MM.1S (cell line): ENCODE data around the gene MORN4.

ENCODE experiments used
- DNase-seq: peaks from one replicate; pipeline ENCODE4 v3.0.0-alpha.2; 2015
- H2AFZ ChIP-seq: fragments of 300-600 bp; sonication (generic); 2 replicates; pipeline ENCODE4 v1.6.0; 2016; ENCODE audit warnings: antibody characterized with exemption, low read length
- H3F3A ChIP-seq: fragments of 300-600 bp; sonication (generic); 2 replicates; pipeline ENCODE4 v1.6.1; 2016; ENCODE audit warnings: mild to moderate bottlenecking, antibody characterized with exemption, low read length, moderate library complexity, mixed read lengths; ENCODE audit not compliant: insufficient read depth
- H3K27ac ChIP-seq: fragments of 300-600 bp; sonication (generic); 2 replicates; pipeline ENCODE4 v1.5.1; 2016; ENCODE audit warnings: mild to moderate bottlenecking, low read length
- H3K27me3 ChIP-seq: fragments of 300-600 bp; sonication (generic); replicated peaks from 2 replicates; pipeline ENCODE4 v1.6.0; 2016; ENCODE audit warnings: low read length; ENCODE audit not compliant: insufficient read depth
- H3K36me3 ChIP-seq: fragments of 300-600 bp; sonication (generic); replicated peaks from 2 replicates; pipeline ENCODE4 v1.6.1; 2016; ENCODE audit warnings: mild to moderate bottlenecking, low read length, mixed read lengths; ENCODE audit not compliant: insufficient read depth
- H3K4me1 ChIP-seq: fragments of 300-600 bp; sonication (generic); 2 replicates; pipeline ENCODE4 v1.6.1; 2016; ENCODE audit warnings: low read length, mixed read lengths
- H3K4me2 ChIP-seq: fragments of 300-600 bp; sonication (generic); 2 replicates; pipeline ENCODE4 v1.6.0; 2016; ENCODE audit warnings: low read depth, low read length
- H3K4me3 ChIP-seq: fragments of 300-600 bp; sonication (generic); 2 replicates; pipeline ENCODE4 v1.5.1; 2016; ENCODE audit warnings: low read length, mixed read lengths
- H3K79me2 ChIP-seq: fragments of 300-600 bp; sonication (generic); 2 replicates; pipeline ENCODE4 v1.6.1; 2016; ENCODE audit warnings: mixed run types, low read length, mixed read lengths
- H3K9ac ChIP-seq: fragments of 300-600 bp; sonication (generic); 2 replicates; pipeline ENCODE4 v1.6.1; 2016; ENCODE audit warnings: low read length, mixed read lengths
- H3K9me2 ChIP-seq: fragments of 300-600 bp; sonication (generic); replicated peaks from 2 replicates; pipeline ENCODE4 v1.6.1; 2016; ENCODE audit warnings: mild to moderate bottlenecking, low read length, mixed read lengths; ENCODE audit not compliant: insufficient read depth
- H3K9me3 ChIP-seq: fragments of 300-600 bp; sonication (generic); replicated peaks from 2 replicates; pipeline ENCODE4 v1.6.1; 2016; ENCODE audit warnings: mild to moderate bottlenecking, low read length, mixed read lengths; ENCODE audit not compliant: insufficient read depth
- H4K20me1 ChIP-seq: fragments of 300-600 bp; sonication (generic); 2 replicates; pipeline ENCODE4 v1.6.1; 2016; ENCODE audit warnings: mild to moderate bottlenecking, low read length, moderate library complexity, mixed read lengths; ENCODE audit not compliant: insufficient read depth
- EZH2 ChIP-seq: fragments of 300-600 bp; sonication (generic); optimal IDR thresholded peaks from 2 replicates; pipeline ENCODE3; 2017; ENCODE audit warnings: low read depth, mild to moderate bottlenecking, antibody characterized with exemption, low read length, mixed read lengths
- EZH2phosphoT487 ChIP-seq: fragments of 300-600 bp; sonication (generic); IDR thresholded peaks from 2 replicates; pipeline ENCODE4 v1.6.1; 2018; ENCODE audit warnings: antibody characterized with exemption, low read length
- TF ChIP-seq, protein P1 (sequence below): fragments of 300-600 bp; sonication (generic); IDR thresholded peaks from 2 replicates; pipeline ENCODE4 v1.5.1; 2016; ENCODE audit warnings: antibody characterized with exemption, low read length, mixed read lengths

The MORN4 gene

DNA sequence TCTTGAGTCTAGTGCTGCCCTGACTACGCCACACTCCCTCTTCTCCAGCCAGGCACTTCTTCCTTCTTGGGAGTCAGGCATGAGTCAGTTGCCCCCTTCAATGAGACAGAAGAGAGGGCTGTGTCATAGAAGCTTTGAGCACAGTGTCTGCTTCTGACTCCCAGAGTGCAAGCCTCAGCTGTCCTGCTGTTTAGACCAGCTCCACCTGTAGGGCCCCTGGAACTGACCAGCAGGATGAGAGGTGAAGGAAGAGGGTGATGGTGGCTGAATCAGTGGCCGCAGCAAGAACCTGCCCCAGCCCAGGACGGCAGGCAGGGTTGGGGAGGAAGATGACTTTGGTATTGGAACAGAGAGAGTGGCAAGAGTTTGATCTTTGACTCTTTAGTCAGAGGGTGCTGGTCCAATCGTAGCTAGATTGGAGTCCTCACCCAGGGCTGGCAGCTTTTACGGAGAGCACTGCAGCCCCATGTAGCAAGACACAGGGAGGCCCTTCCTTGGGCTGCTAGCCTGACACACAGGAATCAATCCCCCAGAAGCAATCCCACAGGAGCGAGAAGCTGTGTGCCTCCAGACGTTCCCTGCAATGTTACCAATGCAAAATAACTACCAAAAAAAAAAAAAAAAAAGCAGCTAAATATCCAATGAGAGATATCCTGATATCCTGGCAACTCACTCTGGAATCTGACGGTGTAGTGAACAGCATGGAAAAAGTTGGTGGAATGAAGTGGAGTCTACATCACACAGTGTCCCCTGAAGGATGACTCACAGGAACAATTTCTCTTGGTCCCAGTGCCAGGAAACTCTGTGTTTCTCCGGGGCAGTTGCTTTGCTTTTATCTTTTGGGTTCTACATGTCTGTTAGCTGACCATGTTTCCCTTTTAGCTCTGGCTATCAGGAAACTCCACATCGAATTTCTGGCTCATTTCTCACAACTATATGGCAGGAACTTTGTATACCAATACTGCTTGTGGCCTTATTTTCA lies 36.9 kb downstream of the MORN4 start:
- H3K4me2 ChIP-seq: no peak overlapping the region
- H3K9ac ChIP-seq: no peak overlapping the region
- no peaks in the 10 kb centered on the region for H3K79me2 ChIP-seq
- H3K27me3 ChIP-seq: no peaks in the 10 kb centered on the region
- H3K9me3 ChIP-seq: no peaks in the 10 kb centered on the region
- TF ChIP-seq EZH2 (no peak), EZH2phosphoT487 (no peak)
- TF ChIP-seq, protein P1, sequence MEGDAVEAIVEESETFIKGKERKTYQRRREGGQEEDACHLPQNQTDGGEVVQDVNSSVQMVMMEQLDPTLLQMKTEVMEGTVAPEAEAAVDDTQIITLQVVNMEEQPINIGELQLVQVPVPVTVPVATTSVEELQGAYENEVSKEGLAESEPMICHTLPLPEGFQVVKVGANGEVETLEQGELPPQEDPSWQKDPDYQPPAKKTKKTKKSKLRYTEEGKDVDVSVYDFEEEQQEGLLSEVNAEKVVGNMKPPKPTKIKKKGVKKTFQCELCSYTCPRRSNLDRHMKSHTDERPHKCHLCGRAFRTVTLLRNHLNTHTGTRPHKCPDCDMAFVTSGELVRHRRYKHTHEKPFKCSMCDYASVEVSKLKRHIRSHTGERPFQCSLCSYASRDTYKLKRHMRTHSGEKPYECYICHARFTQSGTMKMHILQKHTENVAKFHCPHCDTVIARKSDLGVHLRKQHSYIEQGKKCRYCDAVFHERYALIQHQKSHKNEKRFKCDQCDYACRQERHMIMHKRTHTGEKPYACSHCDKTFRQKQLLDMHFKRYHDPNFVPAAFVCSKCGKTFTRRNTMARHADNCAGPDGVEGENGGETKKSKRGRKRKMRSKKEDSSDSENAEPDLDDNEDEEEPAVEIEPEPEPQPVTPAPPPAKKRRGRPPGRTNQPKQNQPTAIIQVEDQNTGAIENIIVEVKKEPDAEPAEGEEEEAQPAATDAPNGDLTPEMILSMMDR: no peak
- no peaks in the 10 kb centered on the region for H4K20me1 ChIP-seq
- H3K4me1 ChIP-seq: no peaks in the 10 kb centered on the region
- H3K36me3 ChIP-seq: no peaks in the 10 kb centered on the region
- no peaks in the 10 kb centered on the region for H3F3A ChIP-seq
- no peaks in the 10 kb centered on the region for H3K9me2 ChIP-seq
- H2AFZ ChIP-seq: no peak overlapping the region
- DNase-seq: no peak
- H3K4me3 ChIP-seq: no peak overlapping the region
- H3K27ac ChIP-seq: no peak overlapping the region

GRCh38 chr10:97593421-97593820 lies 39.9 kb downstream of the MORN4 start:
- TF ChIP-seq, protein P1: no peak
- no peak for TF ChIP-seq EZH2phosphoT487
- TF ChIP-seq EZH2: no peak
- no peak overlapping the region for H2AFZ ChIP-seq
- no peaks in the 10 kb centered on the region for H3K9me3 ChIP-seq
- H3K79me2 ChIP-seq: no peaks in the 10 kb centered on the region
- H3K4me3 ChIP-seq: no peak overlapping the region
- H3K4me2 ChIP-seq: no peak overlapping the region
- no peaks in the 10 kb centered on the region for H3F3A ChIP-seq
- H3K27me3 ChIP-seq: no peaks in the 10 kb centered on the region
- H3K9me2 ChIP-seq: no peaks in the 10 kb centered on the region
- H3K36me3 ChIP-seq: no peaks in the 10 kb centered on the region
- no peak overlapping the region for H3K27ac ChIP-seq
- H4K20me1 ChIP-seq: no peaks in the 10 kb centered on the region
- no peaks in the 10 kb centered on the region for H3K4me1 ChIP-seq
- H3K9ac ChIP-seq: no peak overlapping the region
- DNase-seq: no peak

- Histone ChIP-seq H3K4me3 (no peak overlapping the region), H3K9ac (no peak overlapping the region), H2AFZ (no peak overlapping the region), H3K27me3 (no peaks in the 10 kb centered on the region), H3K27ac (no peak overlapping the region), H3K9me2 (no peaks in the 10 kb centered on the region), H3K79me2 (no peaks in the 10 kb centered on the region), H3K4me2 (no peak overlapping the region), H4K20me1 (no peaks in the 10 kb centered on the region), H3F3A (no peaks in the 10 kb centered on the region), H3K36me3 (no peaks in the 10 kb centered on the region), H3K9me3 (no peaks in the 10 kb centered on the region), H3K4me1 (no peaks in the 10 kb centered on the region)
- TF ChIP-seq EZH2phosphoT487 (no peak), EZH2 (no peak)
- TF ChIP-seq, protein P1: no peak
- DNase-seq: no peak
Observed at GRCh38 chr10:97590748-97591495, 42.4 kb downstream of the MORN4 start.
